ENCODE data around the gene COMMD6.

GRCh38 chr13:75478659-75479058 lies 59.0 kb downstream of the COMMD6 start:
- no peak for TF ChIP-seq ZFX (IDR thresholded peaks at IDR 0.05)
- TF ChIP-seq CTCF (conservative IDR thresholded peaks at IDR 0.05) = no peak

Data from C4-2B (cell line).